HEK293 (cell line): ENCODE data around the gene SPTA1.

ENCODE experiments used
- CTCF ChIA-PET: fragments of 350-600 bp; formaldehyde crosslinking; extraction: SDS; loops from one replicate; lab custom pipeline; 2021; ENCODE audit warnings: antibody characterized with exemption; lab: Yijun Ruan, JAX
- POLR2A ChIA-PET: fragments of 300-600 bp; formaldehyde crosslinking; extraction: SDS; loops from one replicate; lab custom pipeline; 2020; ENCODE audit warnings: antibody characterized with exemption, inconsistent platforms; lab: Yijun Ruan, JAX
- H3K27ac ChIP-seq: fragments of 200-500 bp; sonication (Bioruptor generic); 2 replicates; pipeline ENCODE4 v1.5.1; 2014; ENCODE audit warnings: low read depth, low read length, control low read depth, inconsistent platforms; ENCODE audit errors: extremely low read depth
- H3K36me3 ChIP-seq, 2 experiments: fragments of 200-500 bp in 1 of 2; sonication (Bioruptor generic) in 1 of 2; 1 replicate in 1 of 2; 2 replicates in 1 of 2; pipeline ENCODE4 v1.5.1; 2014 to 2017; ENCODE audit warnings: inconsistent platforms in 2 of 2, low read length in 2 of 2; ENCODE audit not compliant: control insufficient read depth in 2 of 2, insufficient read depth in 1 of 2
- H3K4me1 ChIP-seq: fragments of 200-500 bp; sonication (Bioruptor generic); 2 replicates; pipeline ENCODE4 v1.5.1; 2014; ENCODE audit warnings: mild to moderate bottlenecking, low read length, inconsistent platforms; ENCODE audit not compliant: control insufficient read depth, insufficient read depth
- H3K4me3 ChIP-seq: 2 replicates; pipeline ENCODE4 v1.5.1; 2011; ENCODE audit warnings: low read depth, mild to moderate bottlenecking, control low read depth, low read length, moderate library complexity
- H3K9me3 ChIP-seq: fragments of 200-500 bp; sonication (Bioruptor generic); 2 replicates; pipeline ENCODE4 v1.5.1; 2014; ENCODE audit warnings: low read depth, low read length, inconsistent platforms; ENCODE audit not compliant: control insufficient read depth, insufficient read depth
- KLF10 ChIP-seq: fragments of 450-650 bp; IDR thresholded peaks from 2 replicates; pipeline ENCODE4 v1.5.1; 2018; ENCODE audit warnings: missing biosample characterization, mild to moderate bottlenecking, missing genetic modification characterization
- KLF16 ChIP-seq: fragments of 450-650 bp; formaldehyde crosslinking; IDR thresholded peaks from 2 replicates; pipeline ENCODE4 v1.5.1; 2017; ENCODE audit warnings: missing biosample characterization, missing genetic modification characterization
- OVOL3 ChIP-seq: fragments of 450-650 bp; formaldehyde crosslinking; IDR thresholded peaks from 2 replicates; pipeline ENCODE4 v1.5.1; 2016; ENCODE audit warnings: missing biosample characterization, missing genetic modification characterization
- PRDM1 ChIP-seq: fragments of 450-650 bp; formaldehyde crosslinking; IDR thresholded peaks from 2 replicates; pipeline ENCODE4; 2016; ENCODE audit warnings: missing biosample characterization, missing genetic modification characterization
- TCF7L2 ChIP-seq: IDR thresholded peaks from 2 replicates; pipeline ENCODE4 v1.6.1; 2011; ENCODE audit warnings: low read depth, mild to moderate bottlenecking, inconsistent platforms, low read length, moderate library complexity, borderline replicate concordance
- ZBTB1 ChIP-seq: fragments of 450-650 bp; formaldehyde crosslinking; IDR thresholded peaks from 2 replicates; pipeline ENCODE4 v1.5.1; 2016; ENCODE audit warnings: missing biosample characterization, missing genetic modification characterization
- ZBTB48 ChIP-seq: fragments of 450-650 bp; formaldehyde crosslinking; IDR thresholded peaks from 2 replicates; pipeline ENCODE4 v1.5.1; 2016; ENCODE audit warnings: missing biosample characterization, missing genetic modification characterization
- ZNF248 ChIP-seq: fragments of 450-650 bp; formaldehyde crosslinking; IDR thresholded peaks from 2 replicates; pipeline ENCODE4 v1.5.1; 2017; ENCODE audit warnings: missing biosample characterization, missing genetic modification characterization
- ZNF391 ChIP-seq: fragments of 450-650 bp; formaldehyde crosslinking; IDR thresholded peaks from 2 replicates; pipeline ENCODE4 v1.5.1; 2016; ENCODE audit warnings: low read depth, missing biosample characterization, missing genetic modification characterization, borderline replicate concordance
- ZNF48 ChIP-seq: fragments of 450-650 bp; formaldehyde crosslinking; IDR thresholded peaks from 2 replicates; pipeline ENCODE4 v1.5.1; 2016; ENCODE audit warnings: missing biosample characterization, missing genetic modification characterization
- ZNF561 ChIP-seq: fragments of 450-650 bp; IDR thresholded peaks from 2 replicates; pipeline ENCODE4 v1.5.1; 2018; ENCODE audit warnings: missing biosample characterization, missing genetic modification characterization, borderline replicate concordance
- ZNF660 ChIP-seq: fragments of 450-650 bp; IDR thresholded peaks from 2 replicates; pipeline ENCODE4 v1.5.1; 2018; ENCODE audit warnings: missing biosample characterization, mild to moderate bottlenecking, missing genetic modification characterization
- ZNF664 ChIP-seq: fragments of 450-650 bp; formaldehyde crosslinking; IDR thresholded peaks from 2 replicates; pipeline ENCODE4 v1.5.1; 2016; ENCODE audit warnings: missing biosample characterization, missing genetic modification characterization
- ZNF707 ChIP-seq: fragments of 450-650 bp; formaldehyde crosslinking; IDR thresholded peaks from 2 replicates; pipeline ENCODE4 v1.5.1; 2016; ENCODE audit warnings: missing biosample characterization, missing genetic modification characterization
- ZNF768 ChIP-seq: fragments of 450-650 bp; formaldehyde crosslinking; IDR thresholded peaks from 2 replicates; pipeline ENCODE4 v1.5.1; 2018; ENCODE audit warnings: missing biosample characterization, mild to moderate bottlenecking, missing genetic modification characterization
- ZNF791 ChIP-seq: fragments of 450-650 bp; formaldehyde crosslinking; IDR thresholded peaks from 2 replicates; pipeline ENCODE4 v1.5.1; 2016; ENCODE audit warnings: missing biosample characterization, missing genetic modification characterization
- ZSCAN23 ChIP-seq: fragments of 450-650 bp; formaldehyde crosslinking; IDR thresholded peaks from 2 replicates; pipeline ENCODE4 v1.5.1; 2016; ENCODE audit warnings: missing biosample characterization, missing genetic modification characterization
- TF ChIP-seq, protein P1 (sequence below): fragments of 450-650 bp; formaldehyde crosslinking; conservative IDR thresholded peaks from 2 replicates; pipeline ENCODE4 v1.5.1; 2016; ENCODE audit warnings: low read depth, missing biosample characterization, missing genetic modification characterization
- TF ChIP-seq, protein P2 (sequence below): fragments of 450-650 bp; formaldehyde crosslinking; IDR thresholded peaks from 2 replicates; pipeline ENCODE4 v1.5.1; 2016; ENCODE audit warnings: missing biosample characterization, missing genetic modification characterization
- TF ChIP-seq, protein P3 (sequence below): fragments of 450-650 bp; formaldehyde crosslinking; IDR thresholded peaks from 2 replicates; pipeline ENCODE4 v1.5.1; 2017; ENCODE audit warnings: missing biosample characterization, missing genetic modification characterization
- TF ChIP-seq, protein P4 (sequence below): fragments of 450-650 bp; formaldehyde crosslinking; IDR thresholded peaks from 2 replicates; pipeline ENCODE4 v1.5.1; 2017; ENCODE audit warnings: missing biosample characterization, missing genetic modification characterization
- TF ChIP-seq, protein P5 (sequence below): fragments of 450-650 bp; formaldehyde crosslinking; IDR thresholded peaks from 2 replicates; pipeline ENCODE4 v1.5.1; 2016; ENCODE audit warnings: missing biosample characterization, missing genetic modification characterization
- TF ChIP-seq, protein P6 (sequence below): fragments of 450-650 bp; formaldehyde crosslinking; IDR thresholded peaks from 2 replicates; pipeline ENCODE4 v1.5.1; 2016; ENCODE audit warnings: missing biosample characterization, missing genetic modification characterization

SPTA1 gene

DNA sequence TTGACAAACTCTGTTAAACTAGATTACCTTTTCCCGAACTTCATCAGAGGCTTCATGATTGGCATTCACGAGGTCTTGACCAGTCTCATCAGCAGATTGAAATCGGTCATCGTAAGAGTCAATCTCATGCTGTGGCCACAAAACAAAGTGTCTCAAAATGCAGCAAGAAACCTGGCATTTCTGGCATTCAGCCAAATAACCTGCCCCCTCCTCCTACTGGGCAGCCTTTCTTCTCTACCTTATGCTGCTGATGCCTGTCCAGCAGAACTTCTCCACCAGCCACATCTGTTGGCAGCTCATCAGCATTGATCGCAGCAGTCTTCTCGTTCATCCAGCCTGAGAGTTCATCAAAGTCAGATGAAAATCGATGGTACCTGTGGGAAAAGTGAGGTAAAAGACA, 12.2 kb downstream of the SPTA1 start:
- no peaks in the 10 kb centered on the region for H3K9me3 ChIP-seq
- H3K4me3 ChIP-seq: no peak overlapping the region
- no peaks in the 10 kb centered on the region for H3K36me3 ChIP-seq
- TF ChIP-seq ZNF248 (tag by site-specific recombination): no peak
- no peak for TF ChIP-seq ZBTB48 (tag by site-specific recombination)
- POLR2A ChIA-PET: no interaction called here
- CTCF ChIA-PET: no interaction called here
- no peak overlapping the region for H3K27ac ChIP-seq
- no peaks in the 10 kb centered on the region for H3K4me1 ChIP-seq

DNA sequence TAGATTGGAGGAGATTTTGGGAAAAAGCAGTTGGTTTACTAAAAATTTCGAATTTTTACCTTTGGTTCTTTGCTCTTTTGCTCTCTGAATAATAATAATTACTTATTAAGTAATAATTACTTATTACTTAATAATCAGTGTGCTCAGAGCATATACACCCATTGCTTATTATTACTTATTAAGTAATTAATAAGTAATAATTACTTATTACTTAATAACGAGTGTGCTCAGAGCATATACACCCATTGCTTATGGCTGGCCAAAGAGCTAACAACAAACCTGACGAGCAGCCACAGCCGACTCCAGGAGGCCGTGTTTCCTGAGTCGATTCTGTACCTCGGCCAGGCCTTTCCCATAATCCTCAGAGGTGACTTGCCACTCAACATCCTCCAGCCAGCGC, 20.5 kb downstream of the SPTA1 start:
- Histone ChIP-seq H3K4me1 (no peaks in the 10 kb centered on the region), H3K36me3 (no peaks in the 10 kb centered on the region), H3K9me3 (no peaks in the 10 kb centered on the region), H3K4me3 (no peak overlapping the region), H3K27ac (no peak overlapping the region)
- ChIA-PET CTCF (no interaction called here), POLR2A (no interaction called here)
- TF ChIP-seq KLF10 (tag by site-specific recombination) (no peak), ZNF664 (tag by site-specific recombination) (no peak), ZNF768 (no peak), ZNF391 (tag by site-specific recombination) (no peak), ZNF561 (tag by site-specific recombination) (no peak), ZNF48 (no peak), OVOL3 (no peak)
- TF ChIP-seq, protein P1, sequence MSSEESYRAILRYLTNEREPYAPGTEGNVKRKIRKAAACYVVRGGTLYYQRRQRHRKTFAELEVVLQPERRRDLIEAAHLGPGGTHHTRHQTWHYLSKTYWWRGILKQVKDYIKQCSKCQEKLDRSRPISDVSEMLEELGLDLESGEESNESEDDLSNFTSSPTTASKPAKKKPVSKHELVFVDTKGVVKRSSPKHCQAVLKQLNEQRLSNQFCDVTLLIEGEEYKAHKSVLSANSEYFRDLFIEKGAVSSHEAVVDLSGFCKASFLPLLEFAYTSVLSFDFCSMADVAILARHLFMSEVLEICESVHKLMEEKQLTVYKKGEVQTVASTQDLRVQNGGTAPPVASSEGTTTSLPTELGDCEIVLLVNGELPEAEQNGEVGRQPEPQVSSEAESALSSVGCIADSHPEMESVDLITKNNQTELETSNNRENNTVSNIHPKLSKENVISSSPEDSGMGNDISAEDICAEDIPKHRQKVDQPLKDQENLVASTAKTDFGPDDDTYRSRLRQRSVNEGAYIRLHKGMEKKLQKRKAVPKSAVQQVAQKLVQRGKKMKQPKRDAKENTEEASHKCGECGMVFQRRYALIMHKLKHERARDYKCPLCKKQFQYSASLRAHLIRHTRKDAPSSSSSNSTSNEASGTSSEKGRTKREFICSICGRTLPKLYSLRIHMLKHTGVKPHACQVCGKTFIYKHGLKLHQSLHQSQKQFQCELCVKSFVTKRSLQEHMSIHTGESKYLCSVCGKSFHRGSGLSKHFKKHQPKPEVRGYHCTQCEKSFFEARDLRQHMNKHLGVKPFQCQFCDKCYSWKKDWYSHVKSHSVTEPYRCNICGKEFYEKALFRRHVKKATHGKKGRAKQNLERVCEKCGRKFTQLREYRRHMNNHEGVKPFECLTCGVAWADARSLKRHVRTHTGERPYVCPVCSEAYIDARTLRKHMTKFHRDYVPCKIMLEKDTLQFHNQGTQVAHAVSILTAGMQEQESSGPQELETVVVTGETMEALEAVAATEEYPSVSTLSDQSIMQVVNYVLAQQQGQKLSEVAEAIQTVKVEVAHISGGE: no peak
- TF ChIP-seq, protein P2, sequence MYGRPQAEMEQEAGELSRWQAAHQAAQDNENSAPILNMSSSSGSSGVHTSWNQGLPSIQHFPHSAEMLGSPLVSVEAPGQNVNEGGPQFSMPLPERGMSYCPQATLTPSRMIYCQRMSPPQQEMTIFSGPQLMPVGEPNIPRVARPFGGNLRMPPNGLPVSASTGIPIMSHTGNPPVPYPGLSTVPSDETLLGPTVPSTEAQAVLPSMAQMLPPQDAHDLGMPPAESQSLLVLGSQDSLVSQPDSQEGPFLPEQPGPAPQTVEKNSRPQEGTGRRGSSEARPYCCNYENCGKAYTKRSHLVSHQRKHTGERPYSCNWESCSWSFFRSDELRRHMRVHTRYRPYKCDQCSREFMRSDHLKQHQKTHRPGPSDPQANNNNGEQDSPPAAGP: no peak
- TF ChIP-seq, protein P3, sequence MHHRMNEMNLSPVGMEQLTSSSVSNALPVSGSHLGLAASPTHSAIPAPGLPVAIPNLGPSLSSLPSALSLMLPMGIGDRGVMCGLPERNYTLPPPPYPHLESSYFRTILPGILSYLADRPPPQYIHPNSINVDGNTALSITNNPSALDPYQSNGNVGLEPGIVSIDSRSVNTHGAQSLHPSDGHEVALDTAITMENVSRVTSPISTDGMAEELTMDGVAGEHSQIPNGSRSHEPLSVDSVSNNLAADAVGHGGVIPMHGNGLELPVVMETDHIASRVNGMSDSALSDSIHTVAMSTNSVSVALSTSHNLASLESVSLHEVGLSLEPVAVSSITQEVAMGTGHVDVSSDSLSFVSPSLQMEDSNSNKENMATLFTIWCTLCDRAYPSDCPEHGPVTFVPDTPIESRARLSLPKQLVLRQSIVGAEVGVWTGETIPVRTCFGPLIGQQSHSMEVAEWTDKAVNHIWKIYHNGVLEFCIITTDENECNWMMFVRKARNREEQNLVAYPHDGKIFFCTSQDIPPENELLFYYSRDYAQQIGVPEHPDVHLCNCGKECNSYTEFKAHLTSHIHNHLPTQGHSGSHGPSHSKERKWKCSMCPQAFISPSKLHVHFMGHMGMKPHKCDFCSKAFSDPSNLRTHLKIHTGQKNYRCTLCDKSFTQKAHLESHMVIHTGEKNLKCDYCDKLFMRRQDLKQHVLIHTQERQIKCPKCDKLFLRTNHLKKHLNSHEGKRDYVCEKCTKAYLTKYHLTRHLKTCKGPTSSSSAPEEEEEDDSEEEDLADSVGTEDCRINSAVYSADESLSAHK: no peak

DNA sequence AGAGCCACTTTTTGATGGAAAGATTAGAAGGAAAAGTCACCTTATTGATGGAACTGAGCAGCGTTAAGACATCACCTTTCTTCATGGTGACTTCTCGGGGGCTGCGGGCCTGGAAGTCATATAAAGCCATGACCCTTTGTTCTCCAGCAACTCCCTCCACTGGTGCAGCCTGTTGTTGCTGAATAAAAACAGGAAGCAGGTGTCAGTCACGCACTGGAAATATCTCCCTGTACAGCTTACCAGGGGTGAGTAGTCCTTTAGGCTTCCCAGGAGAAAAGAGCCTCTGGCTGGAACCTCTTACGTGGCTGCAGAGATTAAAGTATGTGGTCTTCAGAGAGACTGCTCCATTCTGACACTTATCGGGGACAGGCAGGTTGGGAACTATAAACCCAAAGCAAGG, 31.9 kb downstream of the SPTA1 start:
- CTCF ChIA-PET: no interaction called here
- H3K27ac ChIP-seq: no peak overlapping the region
- no peaks in the 10 kb centered on the region for H3K9me3 ChIP-seq
- TF ChIP-seq KLF16 (tag by site-specific recombination) (no peak), ZBTB1 (tag by site-specific recombination) (no peak), ZSCAN23 (tag by site-specific recombination) (no peak), ZNF791 (no peak), ZNF707 (tag by site-specific recombination) (no peak), TCF7L2 (no peak), ZNF660 (no peak), PRDM1 (no peak)
- TF ChIP-seq, protein P4, sequence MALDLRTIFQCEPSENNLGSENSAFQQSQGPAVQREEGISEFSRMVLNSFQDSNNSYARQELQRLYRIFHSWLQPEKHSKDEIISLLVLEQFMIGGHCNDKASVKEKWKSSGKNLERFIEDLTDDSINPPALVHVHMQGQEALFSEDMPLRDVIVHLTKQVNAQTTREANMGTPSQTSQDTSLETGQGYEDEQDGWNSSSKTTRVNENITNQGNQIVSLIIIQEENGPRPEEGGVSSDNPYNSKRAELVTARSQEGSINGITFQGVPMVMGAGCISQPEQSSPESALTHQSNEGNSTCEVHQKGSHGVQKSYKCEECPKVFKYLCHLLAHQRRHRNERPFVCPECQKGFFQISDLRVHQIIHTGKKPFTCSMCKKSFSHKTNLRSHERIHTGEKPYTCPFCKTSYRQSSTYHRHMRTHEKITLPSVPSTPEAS (tag by site-specific recombination): no peak
- TF ChIP-seq, protein P5, sequence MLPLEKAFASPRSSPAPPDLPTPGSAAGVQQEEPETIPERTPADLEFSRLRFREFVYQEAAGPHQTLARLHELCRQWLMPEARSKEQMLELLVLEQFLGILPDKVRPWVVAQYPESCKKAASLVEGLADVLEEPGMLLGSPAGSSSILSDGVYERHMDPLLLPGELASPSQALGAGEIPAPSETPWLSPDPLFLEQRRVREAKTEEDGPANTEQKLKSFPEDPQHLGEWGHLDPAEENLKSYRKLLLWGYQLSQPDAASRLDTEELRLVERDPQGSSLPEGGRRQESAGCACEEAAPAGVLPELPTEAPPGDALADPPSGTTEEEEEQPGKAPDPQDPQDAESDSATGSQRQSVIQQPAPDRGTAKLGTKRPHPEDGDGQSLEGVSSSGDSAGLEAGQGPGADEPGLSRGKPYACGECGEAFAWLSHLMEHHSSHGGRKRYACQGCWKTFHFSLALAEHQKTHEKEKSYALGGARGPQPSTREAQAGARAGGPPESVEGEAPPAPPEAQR (tag by site-specific recombination): no peak
- TF ChIP-seq, protein P6, sequence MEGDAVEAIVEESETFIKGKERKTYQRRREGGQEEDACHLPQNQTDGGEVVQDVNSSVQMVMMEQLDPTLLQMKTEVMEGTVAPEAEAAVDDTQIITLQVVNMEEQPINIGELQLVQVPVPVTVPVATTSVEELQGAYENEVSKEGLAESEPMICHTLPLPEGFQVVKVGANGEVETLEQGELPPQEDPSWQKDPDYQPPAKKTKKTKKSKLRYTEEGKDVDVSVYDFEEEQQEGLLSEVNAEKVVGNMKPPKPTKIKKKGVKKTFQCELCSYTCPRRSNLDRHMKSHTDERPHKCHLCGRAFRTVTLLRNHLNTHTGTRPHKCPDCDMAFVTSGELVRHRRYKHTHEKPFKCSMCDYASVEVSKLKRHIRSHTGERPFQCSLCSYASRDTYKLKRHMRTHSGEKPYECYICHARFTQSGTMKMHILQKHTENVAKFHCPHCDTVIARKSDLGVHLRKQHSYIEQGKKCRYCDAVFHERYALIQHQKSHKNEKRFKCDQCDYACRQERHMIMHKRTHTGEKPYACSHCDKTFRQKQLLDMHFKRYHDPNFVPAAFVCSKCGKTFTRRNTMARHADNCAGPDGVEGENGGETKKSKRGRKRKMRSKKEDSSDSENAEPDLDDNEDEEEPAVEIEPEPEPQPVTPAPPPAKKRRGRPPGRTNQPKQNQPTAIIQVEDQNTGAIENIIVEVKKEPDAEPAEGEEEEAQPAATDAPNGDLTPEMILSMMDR (tag by site-specific recombination): no peak
- TF ChIP-seq, all 188 proteins: peak for 0
- no peaks in the 10 kb centered on the region for H3K36me3 ChIP-seq
- no peaks in the 10 kb centered on the region for H3K4me1 ChIP-seq
- H3K4me3 ChIP-seq: no peak overlapping the region
- POLR2A ChIA-PET: no interaction called here
